Astrocyte of the cerebellum (primary cell): Measurements from ENCODE around the gene POLH.
"Not testable (repeated sequence)": the region's sequence is repeated elsewhere in the genome, so short reads cannot be mapped to it uniquely, and the experiment has no call there.

ENCODE experiments used
- DNase-seq: peaks from one replicate; pipeline ENCODE4 v3.0.0-alpha.2; 2011; ENCODE audit warnings: low read depth
- H3K4me3 ChIP-seq: 2 replicates; pipeline ENCODE4 v1.5.1; 2011; ENCODE audit warnings: mild to moderate bottlenecking, low read depth, low read length, moderate library complexity
- CTCF ChIP-seq: IDR thresholded peaks from 2 replicates; pipeline ENCODE4 v1.5.1; 2012; ENCODE audit warnings: low read length, low read depth, moderate library complexity, mild to moderate bottlenecking; ENCODE audit errors: missing control alignments
- in situ Hi-C: cut with HindIII; loops from 2 replicates; pipeline ENCODE4 v1.10.0; 2017; ENCODE audit warnings: low sequenced_read_pairs

Gene POLH

GRCh38 chr6:43639984-43640800 lies 64.2 kb downstream of the POLH start:
- in situ Hi-C loops, result no loop called here
- no peak for DNase-seq
- TF ChIP-seq CTCF, result no peak

GRCh38 chr6:43644940-43645612 lies 69.1 kb downstream of the POLH start, which contains the start of gene RSPH9:
TSS of gene RSPH9 (plus strand) at chr6:43645036. CDS start at chr6:43645099, 63 bp downstream.
- no peak for TF ChIP-seq CTCF
- in situ Hi-C loops, result no loop called here
- DNase-seq, result no peak
- H3K4me3 ChIP-seq, result peak within 1 kb of the TSS; percentile 45

More at GRCh38 chr6:43639984-43640800, 64.2 kb downstream of the POLH start:
- no peak overlapping the region for H3K4me3 ChIP-seq

- in situ Hi-C loops, result no loop called here
These were observed 69.6 kb downstream of the POLH start for GRCh38 chr6:43645613-43645964.

GRCh38 chr6:43647613-43648012 lies 71.6 kb downstream of the POLH start:
- DNase-seq, result no peak
- in situ Hi-C loops, result no loop called here
- TF ChIP-seq CTCF, result no peak
- H3K4me3 ChIP-seq, result no peak overlapping the region

More at GRCh38 chr6:43645613-43645964, 69.6 kb downstream of the POLH start:
- TF ChIP-seq CTCF, result no peak
- DNase-seq, result no peak
- peak overlapping the region; percentile 45 for H3K4me3 ChIP-seq

- no peak for DNase-seq
- in situ Hi-C loops, result no loop called here
- H3K4me3 ChIP-seq, result no peak overlapping the region
- TF ChIP-seq CTCF, result no peak
These were observed 72.3 kb downstream of the POLH start for GRCh38 chr6:43648248-43648647.

GRCh38 chr6:43652822-43653221 lies 76.8 kb downstream of the POLH start:
- DNase-seq, H3K4me3 ChIP-seq: not testable (repeated sequence)
- in situ Hi-C loops, result loop anchor here (5.0 kb wide), 1 partner anchor 94 kb away; no protein-coding TSS in a partner anchor
